ENCODE measurements around the gene RAB31. TPM values are rescaled to one million over a fixed set of nuclear protein-coding genes. Genes with fewer than 3 reads are reported as not detected.

RAB31 gene, protein sequence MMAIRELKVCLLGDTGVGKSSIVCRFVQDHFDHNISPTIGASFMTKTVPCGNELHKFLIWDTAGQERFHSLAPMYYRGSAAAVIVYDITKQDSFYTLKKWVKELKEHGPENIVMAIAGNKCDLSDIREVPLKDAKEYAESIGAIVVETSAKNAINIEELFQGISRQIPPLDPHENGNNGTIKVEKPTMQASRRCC
- total RNA-seq: 10 to 100 TPM; 51.1 to 79.3 (median 67.9) TPM

DNA sequence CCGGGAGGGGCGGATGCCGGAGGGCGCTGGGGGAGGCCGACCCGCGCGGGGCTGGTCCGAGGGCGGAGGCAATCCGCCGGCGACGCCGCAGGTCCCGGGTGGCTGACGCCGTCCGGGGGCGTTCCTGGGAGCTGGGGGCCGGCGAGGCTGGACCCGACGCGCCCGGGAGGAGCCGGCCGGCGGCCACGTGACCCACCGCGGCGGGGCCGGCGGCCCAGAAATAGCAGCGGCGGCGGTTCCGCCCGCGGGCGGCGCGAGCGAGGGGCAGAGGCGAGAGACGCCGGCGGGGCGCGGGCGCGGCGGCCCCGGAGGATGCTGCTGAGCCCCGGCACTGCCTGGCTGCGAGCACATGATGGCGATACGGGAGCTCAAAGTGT is at the start of gene RAB31:
Gene RAB31 (plus strand): TSS at position 245 of the 377 bp plus-strand sequence. CDS start 105 bp downstream, at position 350.
- DNase-seq (ENCODE audit: low spot score): no peak
- ATAC-seq (ENCODE audit: low FRiP score): peak; percentile 84
- TF ChIP-seq, protein P1, sequence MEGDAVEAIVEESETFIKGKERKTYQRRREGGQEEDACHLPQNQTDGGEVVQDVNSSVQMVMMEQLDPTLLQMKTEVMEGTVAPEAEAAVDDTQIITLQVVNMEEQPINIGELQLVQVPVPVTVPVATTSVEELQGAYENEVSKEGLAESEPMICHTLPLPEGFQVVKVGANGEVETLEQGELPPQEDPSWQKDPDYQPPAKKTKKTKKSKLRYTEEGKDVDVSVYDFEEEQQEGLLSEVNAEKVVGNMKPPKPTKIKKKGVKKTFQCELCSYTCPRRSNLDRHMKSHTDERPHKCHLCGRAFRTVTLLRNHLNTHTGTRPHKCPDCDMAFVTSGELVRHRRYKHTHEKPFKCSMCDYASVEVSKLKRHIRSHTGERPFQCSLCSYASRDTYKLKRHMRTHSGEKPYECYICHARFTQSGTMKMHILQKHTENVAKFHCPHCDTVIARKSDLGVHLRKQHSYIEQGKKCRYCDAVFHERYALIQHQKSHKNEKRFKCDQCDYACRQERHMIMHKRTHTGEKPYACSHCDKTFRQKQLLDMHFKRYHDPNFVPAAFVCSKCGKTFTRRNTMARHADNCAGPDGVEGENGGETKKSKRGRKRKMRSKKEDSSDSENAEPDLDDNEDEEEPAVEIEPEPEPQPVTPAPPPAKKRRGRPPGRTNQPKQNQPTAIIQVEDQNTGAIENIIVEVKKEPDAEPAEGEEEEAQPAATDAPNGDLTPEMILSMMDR (IDR thresholded peaks at IDR 0.05): no peak

DNA sequence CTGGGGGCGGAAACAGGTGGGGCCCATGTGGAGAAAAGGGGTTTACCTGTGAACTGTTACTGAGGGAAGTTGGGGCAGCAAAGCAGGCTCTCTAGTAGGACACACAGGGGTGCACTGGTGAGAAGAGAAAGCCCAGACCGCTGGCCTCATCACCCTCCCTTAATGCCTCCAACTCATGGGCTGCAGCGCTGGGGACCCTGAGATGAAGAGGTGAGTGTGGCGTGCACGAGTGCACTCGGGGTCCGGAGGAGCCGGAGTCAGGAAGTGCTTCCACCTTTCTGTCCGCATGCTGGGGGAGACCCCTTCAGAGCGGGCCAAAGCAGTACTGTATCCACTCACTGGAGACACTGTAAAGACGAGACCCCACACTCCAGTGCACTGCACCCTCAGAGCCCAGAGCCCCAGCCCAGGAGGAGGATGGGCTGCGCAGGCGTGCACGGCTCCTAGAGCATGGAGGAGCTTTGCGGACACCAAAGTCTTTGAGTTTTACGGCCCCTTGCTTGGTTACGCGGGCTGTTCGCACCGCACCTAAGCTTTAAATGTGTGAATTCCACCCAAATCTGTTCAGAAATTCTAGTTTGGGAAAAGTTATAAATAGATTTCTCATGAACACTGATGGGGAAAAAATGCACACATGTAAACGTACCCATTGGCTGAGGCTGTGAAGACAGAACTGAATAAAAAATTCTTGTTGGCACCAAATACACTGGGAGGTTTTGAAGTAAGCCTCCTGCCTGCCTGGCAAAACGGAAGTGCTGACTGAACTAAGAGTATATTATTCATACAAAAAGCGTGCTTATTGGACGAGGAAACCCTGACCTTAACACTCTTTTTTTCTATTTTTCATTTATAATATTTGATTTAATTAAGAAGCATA is 48.4 kb upstream of the RAB31 start:
- DNase-seq (ENCODE audit: low spot score) (no peak), ATAC-seq (ENCODE audit: low FRiP score) (no peak)
- TF ChIP-seq, protein P1 (IDR thresholded peaks at IDR 0.05): no peak

DNA sequence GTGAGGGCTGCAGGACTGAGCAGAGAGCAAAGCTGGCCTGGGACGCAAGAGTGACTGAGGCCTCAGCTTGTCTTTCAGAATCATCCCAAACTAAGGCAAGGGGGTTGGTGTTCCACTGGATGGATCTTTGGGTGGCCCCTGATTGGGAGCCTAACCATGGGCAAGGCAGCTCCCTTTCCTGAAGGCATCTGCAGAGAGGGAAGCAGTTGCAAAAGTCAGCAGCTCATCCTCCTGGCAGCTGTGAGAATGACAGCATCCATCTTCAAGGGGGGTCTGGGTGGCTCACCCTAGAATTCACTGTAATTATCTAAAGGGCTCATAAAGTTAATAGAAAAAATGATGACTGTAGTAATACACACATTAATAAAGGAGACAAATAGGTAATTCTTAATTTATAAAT is 46.5 kb upstream of the RAB31 start:
- TF ChIP-seq, protein P1 (IDR thresholded peaks at IDR 0.05): no peak
- DNase-seq (ENCODE audit: low spot score) (no peak), ATAC-seq (ENCODE audit: low FRiP score) (no peak)

DNA sequence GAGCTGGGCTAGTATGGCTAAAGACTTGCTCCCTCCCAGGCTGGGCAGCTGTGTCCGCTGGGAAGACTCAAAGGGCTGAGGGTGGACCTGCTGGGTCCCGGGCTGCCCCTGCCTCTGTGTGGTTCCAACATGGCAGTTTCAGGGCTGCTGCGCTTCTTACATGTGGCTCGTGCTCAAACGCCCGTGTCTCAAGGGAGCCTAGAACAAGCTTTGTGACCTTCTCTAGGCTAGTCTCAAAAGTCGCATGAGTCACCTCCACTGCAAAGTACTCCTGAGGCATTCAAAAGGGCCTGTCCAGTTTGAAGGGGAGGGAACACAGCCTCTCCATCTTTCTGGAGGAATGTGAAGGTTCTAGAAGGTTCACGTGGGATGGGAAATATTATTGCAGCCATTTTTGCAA is 44.7 kb upstream of the RAB31 start:
- TF ChIP-seq, protein P1 (IDR thresholded peaks at IDR 0.05): no peak
- ATAC-seq (ENCODE audit: low FRiP score) (no peak), DNase-seq (ENCODE audit: low spot score) (no peak)

DNA sequence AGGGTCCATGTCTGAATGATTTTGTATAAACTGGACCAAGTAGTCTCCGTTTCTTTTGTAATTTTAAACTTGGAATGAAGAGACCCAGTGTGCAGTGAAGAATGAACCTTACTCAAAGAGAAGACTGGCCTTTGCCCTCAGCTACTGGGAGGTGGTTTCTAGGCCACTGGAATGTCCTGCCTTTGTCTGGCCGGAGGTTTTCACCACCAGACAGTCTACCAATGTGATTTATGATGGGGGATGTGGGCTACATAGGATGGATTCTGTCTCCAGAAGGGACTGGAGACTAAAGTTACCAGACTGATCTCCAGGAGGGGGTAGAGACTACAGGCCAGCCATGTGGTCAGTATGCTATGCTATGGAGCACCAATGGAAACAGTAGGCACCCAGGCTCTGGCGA is 42.8 kb upstream of the RAB31 start:
- no peak for DNase-seq (ENCODE audit: low spot score)
- TF ChIP-seq, protein P1 (IDR thresholded peaks at IDR 0.05): no peak
- ATAC-seq (ENCODE audit: low FRiP score): no peak

DNA sequence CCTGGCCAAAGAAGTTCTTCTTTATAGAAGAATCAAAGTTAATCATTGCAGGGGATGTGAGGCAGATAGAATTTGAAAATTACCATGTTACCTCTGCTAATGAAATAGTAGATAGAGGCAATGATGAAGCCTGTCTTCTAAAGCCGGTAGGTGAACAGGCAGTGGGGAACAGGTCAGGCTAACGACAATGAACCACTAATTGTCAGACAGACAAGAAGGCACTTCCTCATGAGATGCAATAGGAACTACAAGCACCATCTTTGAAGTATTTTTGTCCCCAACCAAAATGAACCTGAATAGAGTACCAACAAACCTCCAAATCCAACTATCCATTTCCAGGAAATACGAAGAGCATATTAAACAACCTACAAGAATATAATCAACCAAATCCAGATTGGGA is 41.6 kb upstream of the RAB31 start:
- ATAC-seq (ENCODE audit: low FRiP score): no peak
- TF ChIP-seq, protein P1 (IDR thresholded peaks at IDR 0.05): no peak
- DNase-seq (ENCODE audit: low spot score): no peak

Measured in omental fat pad (tissue), 4 donors.